ENCODE measurements around the gene POLQ. TPM values are rescaled to one million over a fixed set of nuclear protein-coding genes. Genes with fewer than 3 reads are reported as not detected.

Gene POLQ
- total RNA-seq, 1 experiment from 2014 or later, result 15.4 TPM

DNA sequence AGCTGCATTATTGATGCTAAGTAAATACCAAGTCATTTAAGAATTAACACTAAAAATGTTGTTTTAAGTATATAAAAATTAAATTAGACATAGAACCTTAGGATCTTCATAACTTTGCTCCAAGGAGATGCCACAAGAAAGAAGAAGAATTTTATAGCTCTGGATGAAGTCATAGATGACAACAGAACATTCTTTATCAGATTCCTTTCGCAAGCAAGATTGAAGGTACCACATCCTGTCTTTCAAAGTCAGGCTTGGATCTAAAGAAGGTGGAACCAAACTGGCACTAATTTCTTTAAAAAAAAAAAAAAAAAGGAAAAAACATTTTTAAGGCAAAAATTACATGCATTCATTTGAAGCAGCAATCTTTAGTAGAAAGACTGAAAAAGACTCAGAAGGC is 62.5 kb downstream of the POLQ start:
- ChIA-PET POLR2A (no interaction called here), CTCF (no interaction called here)
- Mint-ChIP-seq H3K27me3 (ENCODE audit: insufficient read depth, unreplicated experiment) (no peaks in the 10 kb centered on the region), H3K27ac (ENCODE audit: unreplicated experiment) (no peak overlapping the region), H3K9me3 (ENCODE audit: unreplicated experiment) (no peaks in the 10 kb centered on the region), H3K4me3 (ENCODE audit: unreplicated experiment) (no peak overlapping the region), H3K4me1 (ENCODE audit: low read depth, unreplicated experiment) (no peaks in the 10 kb centered on the region), H3K36me3 (ENCODE audit: insufficient read depth, unreplicated experiment) (peaks cover 32% of the 10 kb centered on the region)
- H3K4me1 ChIP-seq, result no peaks in the 10 kb centered on the region
- TF ChIP-seq, protein P1, sequence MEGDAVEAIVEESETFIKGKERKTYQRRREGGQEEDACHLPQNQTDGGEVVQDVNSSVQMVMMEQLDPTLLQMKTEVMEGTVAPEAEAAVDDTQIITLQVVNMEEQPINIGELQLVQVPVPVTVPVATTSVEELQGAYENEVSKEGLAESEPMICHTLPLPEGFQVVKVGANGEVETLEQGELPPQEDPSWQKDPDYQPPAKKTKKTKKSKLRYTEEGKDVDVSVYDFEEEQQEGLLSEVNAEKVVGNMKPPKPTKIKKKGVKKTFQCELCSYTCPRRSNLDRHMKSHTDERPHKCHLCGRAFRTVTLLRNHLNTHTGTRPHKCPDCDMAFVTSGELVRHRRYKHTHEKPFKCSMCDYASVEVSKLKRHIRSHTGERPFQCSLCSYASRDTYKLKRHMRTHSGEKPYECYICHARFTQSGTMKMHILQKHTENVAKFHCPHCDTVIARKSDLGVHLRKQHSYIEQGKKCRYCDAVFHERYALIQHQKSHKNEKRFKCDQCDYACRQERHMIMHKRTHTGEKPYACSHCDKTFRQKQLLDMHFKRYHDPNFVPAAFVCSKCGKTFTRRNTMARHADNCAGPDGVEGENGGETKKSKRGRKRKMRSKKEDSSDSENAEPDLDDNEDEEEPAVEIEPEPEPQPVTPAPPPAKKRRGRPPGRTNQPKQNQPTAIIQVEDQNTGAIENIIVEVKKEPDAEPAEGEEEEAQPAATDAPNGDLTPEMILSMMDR (IDR thresholded peaks at IDR 0.05; ENCODE audit: insufficient read depth in 1 of 2, low read depth in 1 of 2, low read length in 1 of 2, severe bottlenecking in 1 of 2, unreplicated experiment in 1 of 2), result no peak
- no peak overlapping the region for H3K4me3 ChIP-seq (ENCODE audit: low read depth, low read length)
- no peaks in the 10 kb centered on the region for H3K27me3 ChIP-seq (replicated peaks; ENCODE audit: control insufficient read depth, insufficient read depth, low read length)
- DNase-seq, result no peak
- intact Hi-C loops (cut with micrococcal nuclease; ENCODE audit: unreplicated experiment), result no loop called here
- BruUV-seq (replicated peaks), result no TSS peak
- H3K9me3 ChIP-seq, result no peaks in the 10 kb centered on the region
- H3K36me3 ChIP-seq (ENCODE audit: control insufficient read depth, insufficient read depth, low read length), result no peaks in the 10 kb centered on the region; the same call in 1 of the 2 replicates

DNA sequence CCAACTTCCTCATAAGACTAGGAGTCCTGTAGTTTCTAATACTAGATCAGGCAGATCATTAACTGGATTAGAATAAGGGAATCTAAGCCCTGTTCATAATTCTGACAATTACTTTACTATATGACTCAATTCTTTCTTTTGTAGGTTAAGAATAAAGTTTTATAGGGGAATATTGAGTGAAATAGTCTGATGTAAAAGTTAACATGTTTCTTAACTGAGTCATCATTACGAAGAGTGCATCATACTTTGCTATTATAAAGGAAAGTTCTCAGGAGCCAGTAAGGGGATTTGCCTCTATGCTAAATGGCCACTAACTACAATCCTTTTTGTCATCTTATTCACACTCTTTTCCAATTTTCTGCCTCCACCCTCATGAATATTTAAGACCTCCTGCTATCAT is 63.1 kb downstream of the POLQ start:
- Histone ChIP-seq H3K36me3 (ENCODE audit: control insufficient read depth, insufficient read depth, low read length) (no peaks in the 10 kb centered on the region), H3K9me3 (no peaks in the 10 kb centered on the region), H3K4me3 (ENCODE audit: low read depth, low read length) (no peak overlapping the region), H3K4me1 (no peaks in the 10 kb centered on the region), H3K27me3 (replicated peaks; ENCODE audit: control insufficient read depth, insufficient read depth, low read length) (no peaks in the 10 kb centered on the region)
- TF ChIP-seq, protein P1 (IDR thresholded peaks at IDR 0.05; ENCODE audit: insufficient read depth in 1 of 2, low read depth in 1 of 2, low read length in 1 of 2, severe bottlenecking in 1 of 2, unreplicated experiment in 1 of 2), result no peak
- H3K36me3 Mint-ChIP-seq (ENCODE audit: insufficient read depth, unreplicated experiment), result peaks cover 26% of the 10 kb centered on the region
- H3K9me3 Mint-ChIP-seq (ENCODE audit: unreplicated experiment), result no peaks in the 10 kb centered on the region
- BruUV-seq (replicated peaks), result no TSS peak
- H3K4me1 Mint-ChIP-seq (ENCODE audit: low read depth, unreplicated experiment), result no peaks in the 10 kb centered on the region
- POLR2A ChIA-PET, result no interaction called here
- H3K4me3 Mint-ChIP-seq (ENCODE audit: unreplicated experiment), result no peak overlapping the region
- no peaks in the 10 kb centered on the region for H3K27me3 Mint-ChIP-seq (ENCODE audit: insufficient read depth, unreplicated experiment)
- CTCF ChIA-PET, result no interaction called here
- H3K27ac Mint-ChIP-seq (ENCODE audit: unreplicated experiment), result no peak overlapping the region
- intact Hi-C loops (cut with micrococcal nuclease; ENCODE audit: unreplicated experiment), result no loop called here
- DNase-seq, result no peak

DNA sequence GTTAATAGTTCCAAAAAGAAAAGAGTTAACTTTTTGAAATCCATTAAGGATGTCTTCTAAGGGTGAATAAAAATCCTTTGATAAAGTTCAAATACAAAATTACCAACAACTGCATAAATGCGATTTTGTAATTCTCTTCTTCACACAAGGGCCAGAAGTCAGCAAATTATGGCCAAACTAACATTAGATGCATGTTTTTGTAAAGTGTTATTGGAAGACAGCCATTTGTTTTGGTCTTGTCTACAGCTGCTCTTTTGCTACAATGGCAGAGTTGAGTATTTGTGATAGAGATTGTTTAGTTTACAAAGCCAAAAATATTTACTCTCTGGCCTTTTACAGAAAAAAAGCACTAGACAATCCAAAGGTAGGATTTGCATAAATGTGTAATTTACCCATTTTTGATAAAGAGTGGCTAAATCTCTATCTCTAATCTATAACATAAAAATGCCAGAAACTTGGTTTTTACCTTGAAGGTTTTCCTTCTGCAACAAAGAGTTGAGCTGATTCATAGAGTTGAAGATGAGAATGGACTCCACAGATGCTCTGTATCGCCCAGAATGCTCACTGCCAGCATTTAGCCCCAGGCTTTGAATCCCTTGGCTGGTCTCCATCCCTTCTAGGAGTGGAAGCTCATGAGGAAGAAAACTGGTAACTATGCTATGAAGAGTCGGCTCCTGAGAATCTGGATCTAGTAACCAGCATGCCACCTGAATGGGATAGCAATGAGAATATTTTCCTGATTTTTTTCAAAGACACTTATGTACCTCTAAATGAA is 64.5 kb downstream of the POLQ start:
- no peaks in the 10 kb centered on the region for H3K27me3 Mint-ChIP-seq (ENCODE audit: insufficient read depth, unreplicated experiment)
- no peaks in the 10 kb centered on the region for H3K4me1 Mint-ChIP-seq (ENCODE audit: low read depth, unreplicated experiment)
- H3K27ac Mint-ChIP-seq (ENCODE audit: unreplicated experiment), result no peak overlapping the region
- no peaks in the 10 kb centered on the region for H3K27me3 ChIP-seq (replicated peaks; ENCODE audit: control insufficient read depth, insufficient read depth, low read length)
- peaks cover 25% of the 10 kb centered on the region for H3K36me3 Mint-ChIP-seq (ENCODE audit: insufficient read depth, unreplicated experiment)
- no TSS peak for BruUV-seq (replicated peaks)
- H3K9me3 ChIP-seq, result no peaks in the 10 kb centered on the region
- intact Hi-C loops (cut with micrococcal nuclease; ENCODE audit: unreplicated experiment), result no loop called here
- no peak overlapping the region for H3K4me3 ChIP-seq (ENCODE audit: low read depth, low read length)
- H3K4me3 Mint-ChIP-seq (ENCODE audit: unreplicated experiment), result no peak overlapping the region
- no peaks in the 10 kb centered on the region for H3K4me1 ChIP-seq
- no peaks in the 10 kb centered on the region for H3K36me3 ChIP-seq (ENCODE audit: control insufficient read depth, insufficient read depth, low read length)
- ChIA-PET CTCF (no interaction called here), POLR2A (no interaction called here)
- H3K9me3 Mint-ChIP-seq (ENCODE audit: unreplicated experiment), result no peaks in the 10 kb centered on the region
- TF ChIP-seq, protein P1 (IDR thresholded peaks at IDR 0.05; ENCODE audit: insufficient read depth in 1 of 2, low read depth in 1 of 2, low read length in 1 of 2, severe bottlenecking in 1 of 2, unreplicated experiment in 1 of 2), result no peak
- no peak for DNase-seq
